GM12801 (cell line): Measurements from ENCODE around the gene TSPEAR.

Experiments
- TF ChIP-seq, protein P1 (sequence below): IDR thresholded peaks from one replicate; pipeline ENCODE4 v1.5.1; 2011; ENCODE audit warnings: control low read depth; ENCODE audit not compliant: insufficient read length; ENCODE audit errors: extremely low read depth

TSPEAR gene

DNA sequence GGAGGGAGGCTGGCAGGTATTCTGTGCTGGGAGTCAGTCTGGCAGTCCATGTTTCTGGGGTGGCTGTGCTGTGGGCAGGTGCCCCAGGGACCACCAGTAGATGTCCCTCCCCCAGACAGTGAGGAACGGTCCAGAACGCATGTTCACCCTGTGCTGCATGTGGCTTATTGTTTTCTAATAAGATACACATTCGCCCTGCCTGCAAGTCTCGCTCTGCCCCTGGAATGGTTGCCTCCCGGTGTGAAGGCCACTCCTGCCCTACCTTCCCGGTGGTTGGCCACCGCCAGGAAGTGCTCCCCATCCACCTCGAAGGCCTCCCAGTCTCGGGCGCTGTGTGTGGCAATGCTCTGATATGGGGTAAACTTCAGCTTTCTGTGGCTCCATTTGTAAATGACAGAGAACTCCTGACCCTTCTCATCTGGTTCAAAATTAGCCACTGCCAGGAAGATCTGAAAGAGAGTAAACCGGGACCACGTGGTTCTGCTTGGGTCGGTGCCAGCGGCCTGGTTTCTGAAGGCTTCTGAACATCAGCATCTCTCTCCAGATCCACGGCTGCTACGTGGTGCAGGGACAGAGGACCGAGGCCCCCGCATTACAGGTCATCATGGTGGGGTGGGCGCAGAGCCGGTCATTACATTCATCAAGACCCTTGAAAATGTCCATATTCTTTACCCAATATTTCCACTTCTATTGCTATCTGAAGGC lies 185.8 kb downstream of the TSPEAR start:
- TF ChIP-seq, protein P1, sequence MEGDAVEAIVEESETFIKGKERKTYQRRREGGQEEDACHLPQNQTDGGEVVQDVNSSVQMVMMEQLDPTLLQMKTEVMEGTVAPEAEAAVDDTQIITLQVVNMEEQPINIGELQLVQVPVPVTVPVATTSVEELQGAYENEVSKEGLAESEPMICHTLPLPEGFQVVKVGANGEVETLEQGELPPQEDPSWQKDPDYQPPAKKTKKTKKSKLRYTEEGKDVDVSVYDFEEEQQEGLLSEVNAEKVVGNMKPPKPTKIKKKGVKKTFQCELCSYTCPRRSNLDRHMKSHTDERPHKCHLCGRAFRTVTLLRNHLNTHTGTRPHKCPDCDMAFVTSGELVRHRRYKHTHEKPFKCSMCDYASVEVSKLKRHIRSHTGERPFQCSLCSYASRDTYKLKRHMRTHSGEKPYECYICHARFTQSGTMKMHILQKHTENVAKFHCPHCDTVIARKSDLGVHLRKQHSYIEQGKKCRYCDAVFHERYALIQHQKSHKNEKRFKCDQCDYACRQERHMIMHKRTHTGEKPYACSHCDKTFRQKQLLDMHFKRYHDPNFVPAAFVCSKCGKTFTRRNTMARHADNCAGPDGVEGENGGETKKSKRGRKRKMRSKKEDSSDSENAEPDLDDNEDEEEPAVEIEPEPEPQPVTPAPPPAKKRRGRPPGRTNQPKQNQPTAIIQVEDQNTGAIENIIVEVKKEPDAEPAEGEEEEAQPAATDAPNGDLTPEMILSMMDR: no peak

DNA sequence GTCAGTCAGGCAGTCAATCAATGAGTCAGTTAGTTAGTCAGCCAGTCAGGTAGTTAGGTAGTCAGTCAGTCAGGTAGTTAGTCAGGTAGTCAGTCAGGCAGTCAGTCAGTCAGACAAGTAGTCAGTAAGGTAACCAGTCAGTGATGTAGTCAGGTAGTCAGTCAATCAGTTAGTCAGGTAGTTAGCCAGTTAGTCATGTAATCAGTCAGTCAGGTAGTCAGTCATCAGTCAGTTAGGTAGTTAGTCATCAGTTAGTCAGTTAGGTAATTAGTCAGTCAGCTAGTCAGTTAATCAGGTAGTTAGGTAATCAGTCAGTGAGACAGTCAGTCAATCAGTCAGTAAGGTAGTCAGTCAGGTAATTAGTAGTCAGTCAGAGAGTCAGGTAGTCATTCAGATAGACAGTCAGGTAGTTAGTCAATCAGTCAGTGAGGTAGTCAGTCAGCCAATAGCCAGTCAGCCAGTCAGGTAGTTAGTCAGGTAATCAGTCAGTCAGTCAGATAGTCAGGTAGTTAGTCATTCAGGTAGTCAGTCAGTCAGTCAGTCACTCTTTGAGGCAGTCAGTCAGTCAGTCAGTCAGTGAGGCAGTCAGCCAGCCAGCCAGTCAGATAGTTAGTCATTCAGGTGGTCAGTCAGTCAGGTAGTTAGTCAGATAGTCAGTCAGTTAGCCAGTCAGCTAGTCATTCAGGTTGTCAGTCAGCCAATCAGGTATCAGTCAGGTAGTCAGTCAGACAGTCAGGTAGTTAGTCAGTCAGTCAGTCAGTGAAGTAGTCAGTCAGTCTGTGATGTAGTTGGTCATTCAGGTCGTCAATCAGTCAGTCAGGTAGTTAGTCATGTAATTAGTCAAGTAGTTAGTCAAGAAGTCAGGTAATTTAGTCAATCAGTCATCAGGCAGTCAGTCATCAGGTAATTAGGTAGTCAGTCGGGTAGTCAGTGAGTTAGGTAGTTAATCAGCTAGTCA lies 186.7 kb downstream of the TSPEAR start:
- TF ChIP-seq, protein P1: no peak

DNA sequence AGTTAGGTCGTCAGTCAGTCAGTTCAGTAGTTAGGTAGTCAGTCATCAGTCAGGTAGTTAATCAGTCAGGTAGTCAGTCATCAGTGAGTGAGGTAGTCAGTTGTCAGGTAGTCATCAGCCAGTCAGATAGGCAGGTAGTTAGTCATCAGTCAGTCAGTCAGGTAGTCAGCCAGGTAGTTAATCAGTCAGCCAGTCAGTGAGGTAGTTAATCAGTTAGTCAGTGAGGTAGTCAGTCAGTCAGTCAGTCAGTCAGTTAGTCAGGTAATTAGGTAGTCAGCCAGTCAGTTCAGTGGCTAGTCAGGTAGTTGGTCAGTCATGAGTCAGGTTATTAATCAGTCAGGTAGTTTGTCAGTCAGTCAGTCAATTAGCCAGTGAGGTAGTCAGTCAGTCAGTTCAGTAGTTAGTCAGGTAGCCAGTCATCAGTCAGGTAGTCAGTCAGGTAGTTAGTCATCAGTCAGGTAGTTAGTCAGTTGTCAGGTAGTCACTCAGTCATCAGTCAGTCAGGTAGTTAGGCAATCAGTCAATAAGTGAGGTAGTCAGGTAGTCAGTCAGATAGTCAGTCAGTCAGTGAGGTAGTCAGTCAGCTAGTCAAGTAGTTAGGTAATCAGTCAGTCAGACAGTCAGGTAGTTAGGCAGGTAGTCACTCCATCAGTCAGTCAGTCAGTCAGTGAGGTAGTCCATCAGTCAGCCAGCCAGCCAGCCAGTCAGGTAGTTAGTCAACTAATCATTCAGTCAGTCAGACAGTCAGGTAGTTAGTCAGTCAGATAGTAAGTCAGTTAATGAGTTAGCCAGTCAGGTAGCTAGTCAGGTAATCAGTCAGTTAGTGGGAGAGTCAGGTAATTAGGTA lies 187.6 kb downstream of the TSPEAR start:
- TF ChIP-seq, protein P1: no peak

DNA sequence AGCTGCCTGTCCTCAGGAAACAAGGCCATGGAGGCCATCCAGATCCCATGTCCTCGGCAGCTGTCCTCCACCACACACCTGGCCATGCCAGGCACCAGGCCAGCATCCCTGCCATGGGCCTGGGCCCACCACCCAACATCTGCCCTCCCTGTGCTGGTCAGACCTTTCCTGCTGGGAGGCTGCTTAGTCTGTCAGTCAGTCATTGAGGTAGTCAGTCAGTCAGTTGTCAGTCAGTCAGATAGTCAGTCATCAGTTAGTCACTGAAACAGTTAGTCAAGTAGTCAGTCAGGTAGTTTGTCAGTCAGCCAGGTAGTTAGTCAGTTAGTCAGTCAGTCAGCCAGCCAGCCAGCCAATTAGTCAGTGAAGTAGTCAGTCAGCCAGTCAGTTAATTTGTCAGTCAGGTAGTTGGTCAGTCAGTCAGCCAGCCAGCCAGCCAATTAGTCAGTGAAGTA lies 188.6 kb downstream of the TSPEAR start:
- TF ChIP-seq, protein P1: no peak

DNA sequence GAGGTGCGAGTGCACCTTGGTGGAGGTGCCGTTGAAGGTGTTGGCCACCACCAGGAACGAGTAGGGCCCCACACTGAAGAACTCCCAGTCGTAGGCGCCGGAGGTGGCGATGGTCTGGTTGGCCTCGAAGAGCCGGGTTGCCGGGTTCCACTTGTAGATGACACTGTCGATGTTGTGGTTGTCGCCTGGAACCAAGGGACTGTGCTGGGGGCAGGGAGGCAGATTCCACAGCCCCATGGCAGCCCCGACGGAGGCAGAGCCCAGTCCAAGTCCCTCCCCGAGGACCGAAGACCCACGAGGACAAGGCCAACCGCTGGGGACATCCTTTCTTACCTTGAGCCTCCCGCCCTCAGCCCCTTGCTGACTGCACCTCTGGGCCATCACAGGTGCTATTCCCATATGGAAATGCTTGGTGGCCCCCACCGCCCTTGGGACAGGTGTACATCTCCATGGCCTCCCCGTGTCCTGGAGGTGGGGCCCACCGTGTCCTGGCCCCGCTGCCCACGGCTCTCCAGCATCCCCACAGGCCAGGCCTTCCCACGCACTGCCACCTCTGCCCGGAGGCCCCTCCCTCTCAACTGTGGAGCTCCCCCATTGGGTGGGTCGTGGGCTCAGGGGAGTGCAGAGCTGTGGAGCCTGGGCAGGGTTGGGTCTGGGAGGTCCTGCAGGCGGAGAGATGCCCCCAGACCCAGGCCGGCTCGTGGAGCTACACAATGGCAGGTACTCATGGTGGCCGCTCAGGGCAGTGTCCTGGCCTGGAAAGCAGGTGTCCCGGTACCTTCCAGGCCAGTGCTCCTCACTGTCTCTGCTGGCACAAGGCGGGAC lies 189.2 kb downstream of the TSPEAR start:
- TF ChIP-seq, protein P1: no peak

DNA sequence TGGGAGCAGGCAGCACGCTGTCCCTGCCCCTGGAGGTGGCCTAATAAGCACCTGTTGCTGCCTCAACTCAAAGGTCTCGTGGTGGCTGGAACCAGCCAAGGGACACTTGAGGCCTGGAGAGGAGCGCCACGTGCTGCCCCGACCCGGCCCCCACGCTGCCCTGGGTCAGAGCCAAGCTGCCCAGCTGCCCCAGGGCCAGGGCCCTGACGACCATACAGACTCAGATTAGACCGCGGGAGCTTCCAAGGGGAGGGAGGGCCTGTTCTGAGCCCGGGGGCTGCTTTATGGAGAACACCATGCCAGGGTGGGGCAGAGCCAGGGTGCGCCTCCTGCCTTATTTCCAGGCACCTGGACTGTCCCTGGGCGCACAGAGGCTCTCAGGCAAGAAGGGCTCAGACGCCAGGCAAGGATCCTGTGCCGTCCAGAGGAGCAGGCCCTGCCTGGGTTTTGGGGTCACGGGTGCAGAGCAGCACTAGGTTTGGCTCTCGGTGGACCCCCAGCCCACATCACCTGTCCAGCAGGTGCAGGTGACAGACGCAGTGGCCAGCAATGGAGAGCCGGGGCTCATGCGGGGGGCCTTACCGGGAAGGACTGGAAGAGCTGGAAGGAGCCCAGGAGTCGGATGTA lies 190.0 kb downstream of the TSPEAR start:
- TF ChIP-seq, protein P1: no peak
